ENCODE measurements around the gene NCAPD2.

NCAPD2 gene

DNA sequence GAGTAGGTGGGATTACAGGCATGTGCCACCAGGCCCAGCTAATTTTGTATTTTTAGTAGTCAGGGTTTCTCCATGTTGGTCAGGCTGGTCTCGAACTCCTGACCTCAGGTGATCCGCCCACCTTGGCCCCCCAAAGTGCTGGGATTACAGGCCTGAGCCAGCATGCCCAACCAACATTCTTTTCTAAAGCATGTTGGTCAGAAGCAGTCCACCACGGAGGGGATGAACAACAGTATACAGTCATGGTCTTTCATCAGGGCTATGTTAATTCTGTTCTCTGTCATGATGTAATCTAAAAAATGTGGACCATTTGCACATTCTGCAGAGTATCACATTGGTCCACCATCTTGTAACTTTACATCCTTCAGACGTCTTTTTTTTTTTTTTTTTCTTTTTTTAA lies 4.5 kb upstream of the NCAPD2 start:
- TF ChIP-seq EGR1 (IDR thresholded peaks at IDR 0.05) (no peak), EP300 (IDR thresholded peaks at IDR 0.05; ENCODE audit: borderline replicate concordance) (no peak), TEAD4 (IDR thresholded peaks at IDR 0.05) (no peak), YY1 (IDR thresholded peaks at IDR 0.05; ENCODE audit: low read depth) (no peak), ZBTB7A (IDR thresholded peaks at IDR 0.05; ENCODE audit: low read depth) (no peak), USF1 (IDR thresholded peaks at IDR 0.05) (no peak), TAF1 (IDR thresholded peaks at IDR 0.05; ENCODE audit: low read depth) (no peak), TCF12 (IDR thresholded peaks at IDR 0.05; ENCODE audit: low read depth) (no peak), CREB1 (IDR thresholded peaks at IDR 0.05; ENCODE audit: low read depth) (no peak), NFIC (IDR thresholded peaks at IDR 0.05) (no peak), RAD21 (IDR thresholded peaks at IDR 0.05; ENCODE audit: low read depth) (no peak), CEBPB (IDR thresholded peaks at IDR 0.05) (no peak), REST (IDR thresholded peaks at IDR 0.05; ENCODE audit: low read depth) (no peak), FOXM1 (IDR thresholded peaks at IDR 0.05; ENCODE audit: borderline replicate concordance, low read depth) (no peak)
- TF ChIP-seq, protein P1, sequence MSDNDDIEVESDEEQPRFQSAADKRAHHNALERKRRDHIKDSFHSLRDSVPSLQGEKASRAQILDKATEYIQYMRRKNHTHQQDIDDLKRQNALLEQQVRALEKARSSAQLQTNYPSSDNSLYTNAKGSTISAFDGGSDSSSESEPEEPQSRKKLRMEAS (IDR thresholded peaks at IDR 0.05): no peak

DNA sequence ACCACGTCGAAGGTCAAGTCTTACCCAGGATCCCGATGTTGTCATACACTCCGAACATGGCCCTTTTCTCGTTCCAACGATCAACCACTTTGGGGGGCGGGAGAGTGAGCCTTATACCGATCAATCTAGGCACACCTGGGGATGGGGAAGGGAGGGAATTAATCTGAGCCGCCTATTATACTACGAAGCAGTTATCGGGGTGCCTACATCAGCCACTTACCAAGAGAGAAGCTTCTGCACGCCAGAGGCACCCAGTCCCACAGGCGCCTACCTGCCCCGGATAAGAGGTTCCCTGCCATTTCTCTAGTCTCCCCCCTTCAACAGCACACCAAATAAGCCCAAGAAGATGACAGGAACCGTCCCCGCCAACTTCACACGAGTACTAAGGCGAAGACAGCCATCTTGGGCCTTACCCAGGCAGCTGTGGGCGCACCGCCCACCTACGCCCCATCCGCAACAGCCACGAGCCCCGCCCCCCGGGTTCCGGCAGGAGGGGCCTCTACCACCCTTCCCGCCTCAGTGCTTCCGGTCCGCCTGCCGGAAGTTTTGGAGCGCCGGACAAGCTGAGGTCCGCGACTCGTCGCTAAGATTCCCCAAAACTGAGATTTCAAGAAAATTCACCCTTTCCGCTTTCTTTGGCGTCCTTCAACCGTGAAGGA lies 935 bp upstream of the NCAPD2 start, which contains the start of gene MRPL51:
MRPL51 (minus strand) TSS at position 425 of the 659 bp plus-strand sequence; CDS start at position 299, 126 bp downstream.
- TF ChIP-seq TAF1 (IDR thresholded peaks at IDR 0.05; ENCODE audit: low read depth): peak; percentile 87
- TF ChIP-seq NFIC (IDR thresholded peaks at IDR 0.05): no peak
- TF ChIP-seq EGR1 (IDR thresholded peaks at IDR 0.05): peak; percentile 85
- no peak for TF ChIP-seq FOXM1 (IDR thresholded peaks at IDR 0.05; ENCODE audit: borderline replicate concordance, low read depth)
- peak; percentile 79 for TF ChIP-seq CREB1 (IDR thresholded peaks at IDR 0.05; ENCODE audit: low read depth)
- TF ChIP-seq TCF12 (IDR thresholded peaks at IDR 0.05; ENCODE audit: low read depth): peak; percentile 30; the same call in 1 of the 2 replicates
- TF ChIP-seq, protein P1 (IDR thresholded peaks at IDR 0.05): peak; percentile 54; the same call in 1 of the 2 replicates
- TF ChIP-seq YY1 (IDR thresholded peaks at IDR 0.05; ENCODE audit: low read depth): peak; percentile 97
- peak; percentile 6; the same call in 1 of the 2 replicates for TF ChIP-seq EP300 (IDR thresholded peaks at IDR 0.05; ENCODE audit: borderline replicate concordance)

- TF ChIP-seq ZBTB7A (IDR thresholded peaks at IDR 0.05; ENCODE audit: low read depth) (no peak), TAF1 (IDR thresholded peaks at IDR 0.05; ENCODE audit: low read depth) (no peak), NFIC (IDR thresholded peaks at IDR 0.05) (no peak), EP300 (IDR thresholded peaks at IDR 0.05; ENCODE audit: borderline replicate concordance) (no peak), CREB1 (IDR thresholded peaks at IDR 0.05; ENCODE audit: low read depth) (no peak)
These were observed 399 bp downstream of the NCAPD2 start for GRCh38 chr12:6494258-6494743.

DNA sequence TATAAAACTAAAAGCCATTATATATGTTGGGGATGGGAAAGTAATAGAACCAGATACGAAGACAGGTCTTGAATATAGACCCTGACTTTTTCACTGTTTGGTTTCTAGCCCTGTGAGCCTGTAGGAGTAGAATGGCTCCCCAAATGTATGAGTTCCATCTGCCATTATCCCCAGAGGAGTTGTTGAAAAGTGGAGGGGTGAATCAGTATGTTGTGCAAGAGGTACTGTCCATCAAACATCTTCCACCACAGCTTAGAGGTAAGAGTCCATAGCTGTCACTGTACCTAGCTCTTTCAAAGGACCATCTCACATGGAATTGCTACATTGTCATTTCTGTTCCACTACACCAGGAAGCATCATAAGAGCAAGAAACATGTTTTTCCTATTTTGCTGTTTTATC lies 1.1 kb downstream of the NCAPD2 start:
- no peak for TF ChIP-seq EGR1 (IDR thresholded peaks at IDR 0.05)
- TF ChIP-seq FOXM1 (IDR thresholded peaks at IDR 0.05; ENCODE audit: borderline replicate concordance, low read depth): no peak
- TF ChIP-seq TCF12 (IDR thresholded peaks at IDR 0.05; ENCODE audit: low read depth): no peak
- no peak for TF ChIP-seq CREB1 (IDR thresholded peaks at IDR 0.05; ENCODE audit: low read depth)
- TF ChIP-seq USF1 (IDR thresholded peaks at IDR 0.05): no peak
- TF ChIP-seq, protein P1 (IDR thresholded peaks at IDR 0.05): no peak
- no peak for TF ChIP-seq CEBPB (IDR thresholded peaks at IDR 0.05)
- TF ChIP-seq YY1 (IDR thresholded peaks at IDR 0.05; ENCODE audit: low read depth): no peak
- TF ChIP-seq NFIC (IDR thresholded peaks at IDR 0.05): no peak
- TF ChIP-seq ZBTB7A (IDR thresholded peaks at IDR 0.05; ENCODE audit: low read depth): no peak
- TF ChIP-seq EP300 (IDR thresholded peaks at IDR 0.05; ENCODE audit: borderline replicate concordance): no peak
- TF ChIP-seq TAF1 (IDR thresholded peaks at IDR 0.05; ENCODE audit: low read depth): no peak
- TF ChIP-seq TEAD4 (IDR thresholded peaks at IDR 0.05): no peak
- no peak for TF ChIP-seq REST (IDR thresholded peaks at IDR 0.05; ENCODE audit: low read depth)
- no peak for TF ChIP-seq RAD21 (IDR thresholded peaks at IDR 0.05; ENCODE audit: low read depth)

- no peak for TF ChIP-seq EP300 (IDR thresholded peaks at IDR 0.05; ENCODE audit: borderline replicate concordance)
These were observed 6.6 kb downstream of the NCAPD2 start for GRCh38 chr12:6500466-6500865.
